ENCODE measurements around the gene IL1RAPL1. TPM values are rescaled to one million over a fixed set of nuclear protein-coding genes. Genes with fewer than 3 reads are reported as not detected.

IL1RAPL1 gene
- polyA plus RNA-seq, 2 of the 4 experiments (the other 2 are of a cell fraction): not detected

- Histone ChIP-seq H3K27ac (no peak overlapping the region; a peak in 1 of 6 replicates), H3K9me3 (no peaks in the 10 kb centered on the region), H3K4me3 (no peak overlapping the region), H3K4me1 (0 out of 3 replicates have a peak, but pooled peaks cover 5% of the 10 kb centered on the region), H3K4me2 (peak overlapping the region; percentile 24; the same call in 1 of the 3 replicates)
- ChIA-PET POLR2A (no interaction called here), CTCF (interaction anchor here (2.7 kb wide), 1 partner anchor 8 kb away, joined by 9 read pairs; no protein-coding TSS in a partner anchor)
- FAIRE-seq: no peak
- ATAC-seq: peak in 1 of 2 experiments; percentile 56; a peak in 2 of 6 replicates
- peak in 1 of 2 experiments; percentile 4 for DNase-seq (ENCODE audit: low read depth in 1 of 2, low spot score in 1 of 2)
- TF ChIP-seq CEBPB (IDR thresholded peaks at IDR 0.05): peak in 1 of 2 experiments; percentile 24; a peak in 1 of 4 replicates
- no peak for TF ChIP-seq PHF8 (IDR thresholded peaks at IDR 0.05; ENCODE audit: borderline replicate concordance, low read depth)
- 7% methylated on average over 1 of the region's 1 CpG for WGBS (ENCODE audit: missing lambda C conversion rate)
Measured at GRCh38 chrX:29470030-29470429, 882.8 kb downstream of the IL1RAPL1 start.

- CTCF ChIA-PET: no interaction called here
- FAIRE-seq (peak; percentile 56), DNase-seq (ENCODE audit: low read depth in 1 of 2, low spot score in 1 of 2) (no peak), ATAC-seq (no peak)
- Histone ChIP-seq H3K9me3 (no peaks in the 10 kb centered on the region), H3K4me3 (no peak overlapping the region), H3K4me2 (no peak overlapping the region), H3K27ac (no peak overlapping the region), H3K4me1 (0 out of 3 replicates have a peak, but pooled peaks cover 5% of the 10 kb centered on the region)
- no peak for TF ChIP-seq ZFP36 (IDR thresholded peaks at IDR 0.05; ENCODE audit: borderline replicate concordance, partially characterized antibody)
- no peak for TF ChIP-seq KDM1A (IDR thresholded peaks at IDR 0.05; ENCODE audit: low read depth)
- TF ChIP-seq FOSL2 (IDR thresholded peaks at IDR 0.05): no peak
- no peak for TF ChIP-seq FOSL2 (CRISPR knock-in tag; IDR thresholded peaks at IDR 0.05)
- no peak for TF ChIP-seq HES2 (IDR thresholded peaks at IDR 0.05)
- TF ChIP-seq ATOH8 (CRISPR knock-in tag; IDR thresholded peaks at IDR 0.05; ENCODE audit: low read depth): no peak
- no peak for TF ChIP-seq MYC (IDR thresholded peaks at IDR 0.05; ENCODE audit: borderline replicate concordance, low read length)
- no peak for TF ChIP-seq HOXB13 (CRISPR knock-in tag; IDR thresholded peaks at IDR 0.05; ENCODE audit: low read depth)
- no peak for TF ChIP-seq SMC3 (IDR thresholded peaks at IDR 0.05)
- TF ChIP-seq TFCP2L1 (CRISPR knock-in tag; IDR thresholded peaks at IDR 0.05): no peak
- no peak for TF ChIP-seq MAFK (IDR thresholded peaks at IDR 0.05; ENCODE audit: partially characterized antibody)
- no peak for TF ChIP-seq BCL3 (IDR thresholded peaks at IDR 0.05)
- TF ChIP-seq REST (IDR thresholded peaks at IDR 0.05): no peak
- POLR2A ChIA-PET: no interaction called here
Measured at GRCh38 chrX:29471829-29472228, 884.6 kb downstream of the IL1RAPL1 start.

- H3K4me2 ChIP-seq: peak overlapping the region; percentile 74
- peak in 1 of 2 experiments; percentile 31; a peak in 1 of 6 replicates for ATAC-seq
- 47% methylated on average over 1 of the region's 1 CpG for WGBS (ENCODE audit: missing lambda C conversion rate)
- no peak overlapping the region; the same call in 2 of the 3 replicates for H3K4me3 ChIP-seq
- TF ChIP-seq CBX2 (IDR thresholded peaks at IDR 0.05; ENCODE audit: borderline replicate concordance, low read depth) (no peak), MAX (IDR thresholded peaks at IDR 0.05) (no peak), PHF8 (IDR thresholded peaks at IDR 0.05; ENCODE audit: borderline replicate concordance, low read depth) (no peak), EHF (CRISPR knock-in tag; IDR thresholded peaks at IDR 0.05) (no peak), JUN (IDR thresholded peaks at IDR 0.05) (no peak), CHD2 (IDR thresholded peaks at IDR 0.05; ENCODE audit: low read length, partially characterized antibody) (no peak), SREBF2 (IDR thresholded peaks at IDR 0.05) (no peak), ZFP36 (IDR thresholded peaks at IDR 0.05; ENCODE audit: borderline replicate concordance, partially characterized antibody) (no peak)
- H3K9me3 ChIP-seq: no peaks in the 10 kb centered on the region
- POLR2A ChIA-PET: no interaction called here
- H3K27ac ChIP-seq: peak overlapping the region in 1 of 2 experiments; percentile 69; a peak in 3 of 6 replicates
- 0 out of 3 replicates have a peak, but pooled peaks cover 3% of the 10 kb centered on the region for H3K4me1 ChIP-seq
- FAIRE-seq: no peak
- no peak for DNase-seq (ENCODE audit: low read depth in 1 of 2, low spot score in 1 of 2)
- CTCF ChIA-PET: interaction anchor here (1.0 to 2.0 kb wide), 9 partner anchors 9 to 433 kb away, joined by 3 to 9 read pairs (median 4); no protein-coding TSS in a partner anchor
Measured at GRCh38 chrX:29477878-29478277, 890.6 kb downstream of the IL1RAPL1 start.
